Subcutaneous adipose tissue (tissue), 4 donors: ENCODE results near the gene TTYH2. TPM values are rescaled to one million over a fixed set of nuclear protein-coding genes. Genes with fewer than 3 reads are reported as not detected.

Experiments used
- CTCF ChIP-seq: fragments of 450-650 bp; IDR thresholded peaks from one replicate; pipeline ENCODE4 v1.5.1; 2016; ENCODE audit warnings: low read depth, mild to moderate bottlenecking, control low read depth, antibody characterized with exemption, moderate library complexity
- total RNA-seq, 4 donors: library from RNA; depleted of rRNA; stranded (reverse); fragments of >200 nt; gene quantifications; one replicate each; pipeline ENCODE4 v1.1.0, GENCODE V29; 2016

TTYH2 gene
- total RNA-seq, 4 donors from 2014 or later: 4.6 to 14.4 (median 5.9) TPM

GRCh38 chr17:74176546-74177001 lies 36.8 kb upstream of the TTYH2 start:
- TF ChIP-seq CTCF: no peak

GRCh38 chr17:74177018-74177450 lies 36.3 kb upstream of the TTYH2 start:
- TF ChIP-seq CTCF: no peak

GRCh38 chr17:74179576-74179975 lies 33.8 kb upstream of the TTYH2 start:
- TF ChIP-seq CTCF: no peak

- TF ChIP-seq CTCF: no peak
These were observed 33.0 kb upstream of the TTYH2 start for GRCh38 chr17:74180336-74180735.

GRCh38 chr17:74181341-74181740 lies 32.0 kb upstream of the TTYH2 start:
- no peak for TF ChIP-seq CTCF

- no peak for TF ChIP-seq CTCF
These were observed 31.2 kb upstream of the TTYH2 start for GRCh38 chr17:74182041-74182723.

- TF ChIP-seq CTCF: no peak
These were observed 30.0 kb upstream of the TTYH2 start for GRCh38 chr17:74183411-74183810.
